GM23338 (cell line): ENCODE measurements around the gene SLC35D2. TPM values are rescaled to one million over a fixed set of nuclear protein-coding genes. Genes with fewer than 3 reads are reported as not detected.

ENCODE experiments used
- ATAC-seq: fragments of 200-7000 bp; cut with Tn5 transposase; 3 replicates; pipeline ENCODE4 v1.9.1; 2020
- DNase-seq: peaks from one replicate; pipeline ENCODE4 v3.0.0-alpha.2; 2015; ENCODE audit warnings: low spot score
- H2AFZ ChIP-seq: fragments of 200-600 bp; sonication (generic); 2 replicates; pipeline ENCODE4 v1.8.0; 2016; ENCODE audit warnings: antibody characterized with exemption, mild to moderate bottlenecking, moderate library complexity
- H3F3A ChIP-seq: fragments of 200-600 bp; sonication (generic); replicated peaks from 2 replicates; pipeline ENCODE4 v1.8.0; 2017; ENCODE audit warnings: antibody characterized with exemption, mixed run types, low read depth
- H3K27ac ChIP-seq: fragments of 200-600 bp; sonication (generic); 2 replicates; pipeline ENCODE4 v1.6.1; 2016; ENCODE audit warnings: low read depth
- H3K27me3 ChIP-seq: fragments of 200-600 bp; sonication (generic); 2 replicates; pipeline ENCODE4 v1.8.0; 2016; ENCODE audit warnings: mild to moderate bottlenecking, mixed run types, moderate library complexity; ENCODE audit not compliant: insufficient read depth
- H3K36me3 ChIP-seq: fragments of 200-600 bp; sonication (generic); 2 replicates; pipeline ENCODE4 v1.8.0; 2016; ENCODE audit warnings: mild to moderate bottlenecking; ENCODE audit not compliant: insufficient read depth
- H3K4me1 ChIP-seq: fragments of 200-600 bp; sonication (generic); 2 replicates; pipeline ENCODE4 v1.8.0; 2016; ENCODE audit warnings: mild to moderate bottlenecking, moderate library complexity; ENCODE audit not compliant: insufficient read depth
- H3K4me2 ChIP-seq: fragments of 200-600 bp; sonication (generic); 2 replicates; pipeline ENCODE4 v1.7.1; 2017; ENCODE audit warnings: mixed run types
- H3K4me3 ChIP-seq: fragments of 200-600 bp; sonication (generic); 2 replicates; pipeline ENCODE4 v1.6.1; 2016; ENCODE audit warnings: mixed run types
- H3K79me2 ChIP-seq: fragments of 200-600 bp; sonication (generic); replicated peaks from 2 replicates; pipeline ENCODE4 v1.8.0; 2017; ENCODE audit warnings: mild to moderate bottlenecking; ENCODE audit not compliant: insufficient read depth
- H3K9me2 ChIP-seq: fragments of 200-600 bp; sonication (generic); 2 replicates; pipeline ENCODE4 v1.8.0; 2017; ENCODE audit not compliant: insufficient read depth
- H4K20me1 ChIP-seq: fragments of 200-600 bp; sonication (generic); replicated peaks from 2 replicates; pipeline ENCODE4 v1.8.0; 2017; ENCODE audit warnings: mild to moderate bottlenecking; ENCODE audit not compliant: insufficient read depth
- H3K27ac Mint-ChIP-seq: 2 replicates; pipeline ENCODE4 v1.8.0; 2020; ENCODE audit warnings: inconsistent platforms, mild to moderate bottlenecking, moderate library complexity, mixed read lengths
- H3K27me3 Mint-ChIP-seq: 3 replicates; pipeline ENCODE4 v1.8.0; 2022; ENCODE audit warnings: low read depth, mild to moderate bottlenecking, moderate library complexity, mixed read lengths, inconsistent platforms; ENCODE audit not compliant: insufficient read depth, poor library complexity
- H3K36me3 Mint-ChIP-seq: 3 replicates; pipeline ENCODE4 v1.8.0; 2021; ENCODE audit warnings: low read depth, mild to moderate bottlenecking, inconsistent platforms, moderate library complexity, mixed read lengths
- H3K4me1 Mint-ChIP-seq: 3 replicates; pipeline ENCODE4 v1.8.0; 2020; ENCODE audit warnings: mild to moderate bottlenecking, inconsistent platforms, mixed read lengths
- H3K4me3 Mint-ChIP-seq: 3 replicates; pipeline ENCODE4 v1.8.0; 2021; ENCODE audit warnings: moderate library complexity, mild to moderate bottlenecking, inconsistent platforms, mixed read lengths
- H3K9me3 Mint-ChIP-seq: 3 replicates; pipeline ENCODE4 v1.8.0; 2020; ENCODE audit warnings: moderate library complexity, mild to moderate bottlenecking, inconsistent platforms, mixed read lengths
- CREB1 ChIP-seq: fragments of 250-450 bp; sonication (Bioruptor Pico); IDR thresholded peaks from 2 replicates; pipeline ENCODE4 v1.5.0; 2020; ENCODE audit warnings: low read depth, mild to moderate bottlenecking, moderate library complexity
- EZH2 ChIP-seq: fragments of 200-600 bp; sonication (generic); IDR thresholded peaks from one replicate; pipeline ENCODE4 v1.8.0; 2017; ENCODE audit warnings: antibody characterized with exemption, mild to moderate bottlenecking, low read depth; ENCODE audit not compliant: unreplicated experiment
- EZH2phosphoT487 ChIP-seq: fragments of 200-600 bp; sonication (generic); IDR thresholded peaks from one replicate; pipeline ENCODE4 v1.8.1; 2018; ENCODE audit warnings: antibody characterized with exemption; ENCODE audit not compliant: unreplicated experiment
- JUNB ChIP-seq: IDR thresholded peaks from one replicate; pipeline ENCODE4 v1.6.1; 2016; ENCODE audit warnings: antibody characterized with exemption; ENCODE audit not compliant: unreplicated experiment
- NANOG ChIP-seq: IDR thresholded peaks from 2 replicates; pipeline ENCODE4 v1.6.1; 2016; ENCODE audit warnings: antibody characterized with exemption, borderline replicate concordance
- POLR2AphosphoS5 ChIP-seq: IDR thresholded peaks from 2 replicates; pipeline ENCODE4 v1.6.1; 2016; ENCODE audit warnings: antibody characterized with exemption, low read depth
- STAT1 ChIP-seq: IDR thresholded peaks from one replicate; pipeline ENCODE4 v1.6.1; 2016; ENCODE audit warnings: antibody characterized with exemption; ENCODE audit not compliant: unreplicated experiment
- ZNF114 ChIP-seq: fragments of 250-450 bp; sonication (Bioruptor Pico); IDR thresholded peaks from 2 replicates; pipeline ENCODE4 v1.5.0; 2020; ENCODE audit warnings: mild to moderate bottlenecking, moderate library complexity
- ZNF331 ChIP-seq: fragments of 250-450 bp; sonication (Bioruptor Pico); IDR thresholded peaks from 2 replicates; pipeline ENCODE4 v1.5.0; 2020; ENCODE audit warnings: low read depth, mild to moderate bottlenecking, moderate library complexity
- polyA plus RNA-seq: library from polyadenylated mRNA; unstranded; fragments of >200 nt; fragmentation: Nextera tagmentation; extraction: Ambion mirVana; gene quantifications from 2 replicates; pipeline ENCODE4 v1.2.1, GENCODE V29; 2016
- total RNA-seq: library from RNA; depleted of rRNA; stranded (reverse); fragments of >200 nt; shearing (Covaris generic); gene quantifications from 2 replicates; pipeline ENCODE4 v1.2.3, GENCODE V29; 2014
- TF ChIP-seq, protein P1 (sequence below), 2 experiments: fragments of 200-600 bp in 1 of 2; sonication (generic) in 1 of 2; conservative IDR thresholded peaks; 2 replicates each; pipeline versions ENCODE4 v1.5.1 to v1.6.1; 2016 to 2017; ENCODE audit warnings: antibody characterized with exemption in 2 of 2, low read depth in 2 of 2, mild to moderate bottlenecking in 2 of 2, moderate library complexity in 1 of 2
- TF ChIP-seq, protein P2 (sequence below): IDR thresholded peaks from one replicate; pipeline ENCODE4 v1.6.1; 2018; ENCODE audit warnings: antibody characterized with exemption; ENCODE audit not compliant: unreplicated experiment
- TF ChIP-seq, protein P3 (sequence below): IDR thresholded peaks from 2 replicates; pipeline ENCODE4 v1.6.1; 2016; ENCODE audit warnings: antibody characterized with exemption
- TF ChIP-seq, protein P4 (sequence below): fragments of 250-450 bp; sonication (Bioruptor Pico); IDR thresholded peaks from 2 replicates; pipeline ENCODE4 v1.5.0; 2020; ENCODE audit warnings: mild to moderate bottlenecking, moderate library complexity

The SLC35D2 gene
- total and polyA plus RNA-seq, 2 experiments from 2014 or later = 8.2 to 14.4 TPM

DNA sequence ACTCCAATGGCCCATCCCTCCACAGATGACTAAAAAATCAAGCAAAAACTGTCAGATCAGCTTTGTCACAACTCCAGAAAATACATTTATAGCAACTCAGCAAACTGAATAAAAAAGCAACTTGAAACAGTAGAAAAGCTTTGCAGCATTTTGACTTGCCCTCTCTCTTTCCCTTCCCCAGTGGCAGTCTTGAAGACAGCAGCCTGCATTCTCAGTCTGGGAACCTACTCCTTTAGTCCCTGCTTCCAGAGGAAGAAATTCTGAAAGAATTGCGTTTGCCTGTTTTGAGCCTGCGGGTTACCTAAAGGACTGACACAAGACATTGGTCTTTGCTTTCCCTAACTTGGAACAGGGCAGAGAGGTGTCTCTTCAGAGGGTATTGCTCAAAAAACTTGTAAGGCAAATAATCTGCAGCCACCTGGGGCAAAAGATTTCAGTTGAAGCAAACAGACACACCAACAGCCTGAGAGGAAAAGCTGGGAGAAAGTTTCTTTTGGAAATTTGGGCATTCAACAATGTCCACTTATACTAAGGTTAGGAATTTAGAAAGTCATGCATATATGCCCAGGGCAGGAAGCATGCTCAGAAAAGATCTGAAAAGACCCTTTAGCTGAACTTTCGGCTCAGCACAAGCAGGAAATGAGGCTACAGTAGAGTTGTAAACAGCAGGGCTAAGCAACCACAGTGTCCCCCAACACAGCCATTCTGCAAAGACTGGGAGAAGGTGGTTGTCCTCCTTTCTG, 15.2 kb upstream of the SLC35D2 start:
- Histone ChIP-seq H2AFZ (no peak overlapping the region; the same call in 1 of the 2 replicates), H3K27me3 (no peaks in the 10 kb centered on the region), H3K4me3 (peak overlapping the region; percentile 25; the same call in 1 of the 2 replicates), H3K27ac (peak overlapping the region; percentile 96), H3K9me2 (no peaks in the 10 kb centered on the region), H3F3A (peaks cover 14% of the 10 kb centered on the region; the same call in 1 of the 2 replicates), H3K36me3 (no peaks in the 10 kb centered on the region; the same call in 1 of the 2 replicates), H4K20me1 (peaks cover 20% of the 10 kb centered on the region), H3K79me2 (peaks cover 62% of the 10 kb centered on the region), H3K4me1 (peaks cover 43% of the 10 kb centered on the region), H3K4me2 (peak overlapping the region; percentile 59)
- H3K27me3 Mint-ChIP-seq = peaks cover 5% of the 10 kb centered on the region
- peaks cover 18% of the 10 kb centered on the region for H3K9me3 Mint-ChIP-seq
- H3K4me1 Mint-ChIP-seq = peaks cover 34% of the 10 kb centered on the region
- H3K27ac Mint-ChIP-seq = peak overlapping the region; percentile 90
- H3K4me3 Mint-ChIP-seq = no peak overlapping the region; the same call in 2 of the 3 replicates
- ATAC-seq (peak; percentile 68), DNase-seq (peak; percentile 56)
- TF ChIP-seq, protein P1, sequence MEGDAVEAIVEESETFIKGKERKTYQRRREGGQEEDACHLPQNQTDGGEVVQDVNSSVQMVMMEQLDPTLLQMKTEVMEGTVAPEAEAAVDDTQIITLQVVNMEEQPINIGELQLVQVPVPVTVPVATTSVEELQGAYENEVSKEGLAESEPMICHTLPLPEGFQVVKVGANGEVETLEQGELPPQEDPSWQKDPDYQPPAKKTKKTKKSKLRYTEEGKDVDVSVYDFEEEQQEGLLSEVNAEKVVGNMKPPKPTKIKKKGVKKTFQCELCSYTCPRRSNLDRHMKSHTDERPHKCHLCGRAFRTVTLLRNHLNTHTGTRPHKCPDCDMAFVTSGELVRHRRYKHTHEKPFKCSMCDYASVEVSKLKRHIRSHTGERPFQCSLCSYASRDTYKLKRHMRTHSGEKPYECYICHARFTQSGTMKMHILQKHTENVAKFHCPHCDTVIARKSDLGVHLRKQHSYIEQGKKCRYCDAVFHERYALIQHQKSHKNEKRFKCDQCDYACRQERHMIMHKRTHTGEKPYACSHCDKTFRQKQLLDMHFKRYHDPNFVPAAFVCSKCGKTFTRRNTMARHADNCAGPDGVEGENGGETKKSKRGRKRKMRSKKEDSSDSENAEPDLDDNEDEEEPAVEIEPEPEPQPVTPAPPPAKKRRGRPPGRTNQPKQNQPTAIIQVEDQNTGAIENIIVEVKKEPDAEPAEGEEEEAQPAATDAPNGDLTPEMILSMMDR (conservative IDR thresholded peaks at IDR 0.05; ENCODE audit: low read depth in 2 of 2) = no peak
- TF ChIP-seq EZH2phosphoT487 (no peak), CREB1 (CRISPR knock-in tag) (no peak), ZNF114 (CRISPR knock-in tag) (no peak), POLR2AphosphoS5 (no peak), JUNB (no peak), STAT1 (no peak), EZH2 (no peak), NANOG (no peak), ZNF331 (CRISPR knock-in tag) (no peak)
- TF ChIP-seq, protein P2, sequence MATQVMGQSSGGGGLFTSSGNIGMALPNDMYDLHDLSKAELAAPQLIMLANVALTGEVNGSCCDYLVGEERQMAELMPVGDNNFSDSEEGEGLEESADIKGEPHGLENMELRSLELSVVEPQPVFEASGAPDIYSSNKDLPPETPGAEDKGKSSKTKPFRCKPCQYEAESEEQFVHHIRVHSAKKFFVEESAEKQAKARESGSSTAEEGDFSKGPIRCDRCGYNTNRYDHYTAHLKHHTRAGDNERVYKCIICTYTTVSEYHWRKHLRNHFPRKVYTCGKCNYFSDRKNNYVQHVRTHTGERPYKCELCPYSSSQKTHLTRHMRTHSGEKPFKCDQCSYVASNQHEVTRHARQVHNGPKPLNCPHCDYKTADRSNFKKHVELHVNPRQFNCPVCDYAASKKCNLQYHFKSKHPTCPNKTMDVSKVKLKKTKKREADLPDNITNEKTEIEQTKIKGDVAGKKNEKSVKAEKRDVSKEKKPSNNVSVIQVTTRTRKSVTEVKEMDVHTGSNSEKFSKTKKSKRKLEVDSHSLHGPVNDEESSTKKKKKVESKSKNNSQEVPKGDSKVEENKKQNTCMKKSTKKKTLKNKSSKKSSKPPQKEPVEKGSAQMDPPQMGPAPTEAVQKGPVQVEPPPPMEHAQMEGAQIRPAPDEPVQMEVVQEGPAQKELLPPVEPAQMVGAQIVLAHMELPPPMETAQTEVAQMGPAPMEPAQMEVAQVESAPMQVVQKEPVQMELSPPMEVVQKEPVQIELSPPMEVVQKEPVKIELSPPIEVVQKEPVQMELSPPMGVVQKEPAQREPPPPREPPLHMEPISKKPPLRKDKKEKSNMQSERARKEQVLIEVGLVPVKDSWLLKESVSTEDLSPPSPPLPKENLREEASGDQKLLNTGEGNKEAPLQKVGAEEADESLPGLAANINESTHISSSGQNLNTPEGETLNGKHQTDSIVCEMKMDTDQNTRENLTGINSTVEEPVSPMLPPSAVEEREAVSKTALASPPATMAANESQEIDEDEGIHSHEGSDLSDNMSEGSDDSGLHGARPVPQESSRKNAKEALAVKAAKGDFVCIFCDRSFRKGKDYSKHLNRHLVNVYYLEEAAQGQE = no peak
- TF ChIP-seq, protein P3, sequence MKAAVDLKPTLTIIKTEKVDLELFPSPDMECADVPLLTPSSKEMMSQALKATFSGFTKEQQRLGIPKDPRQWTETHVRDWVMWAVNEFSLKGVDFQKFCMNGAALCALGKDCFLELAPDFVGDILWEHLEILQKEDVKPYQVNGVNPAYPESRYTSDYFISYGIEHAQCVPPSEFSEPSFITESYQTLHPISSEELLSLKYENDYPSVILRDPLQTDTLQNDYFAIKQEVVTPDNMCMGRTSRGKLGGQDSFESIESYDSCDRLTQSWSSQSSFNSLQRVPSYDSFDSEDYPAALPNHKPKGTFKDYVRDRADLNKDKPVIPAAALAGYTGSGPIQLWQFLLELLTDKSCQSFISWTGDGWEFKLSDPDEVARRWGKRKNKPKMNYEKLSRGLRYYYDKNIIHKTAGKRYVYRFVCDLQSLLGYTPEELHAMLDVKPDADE = no peak
- TF ChIP-seq, protein P4, sequence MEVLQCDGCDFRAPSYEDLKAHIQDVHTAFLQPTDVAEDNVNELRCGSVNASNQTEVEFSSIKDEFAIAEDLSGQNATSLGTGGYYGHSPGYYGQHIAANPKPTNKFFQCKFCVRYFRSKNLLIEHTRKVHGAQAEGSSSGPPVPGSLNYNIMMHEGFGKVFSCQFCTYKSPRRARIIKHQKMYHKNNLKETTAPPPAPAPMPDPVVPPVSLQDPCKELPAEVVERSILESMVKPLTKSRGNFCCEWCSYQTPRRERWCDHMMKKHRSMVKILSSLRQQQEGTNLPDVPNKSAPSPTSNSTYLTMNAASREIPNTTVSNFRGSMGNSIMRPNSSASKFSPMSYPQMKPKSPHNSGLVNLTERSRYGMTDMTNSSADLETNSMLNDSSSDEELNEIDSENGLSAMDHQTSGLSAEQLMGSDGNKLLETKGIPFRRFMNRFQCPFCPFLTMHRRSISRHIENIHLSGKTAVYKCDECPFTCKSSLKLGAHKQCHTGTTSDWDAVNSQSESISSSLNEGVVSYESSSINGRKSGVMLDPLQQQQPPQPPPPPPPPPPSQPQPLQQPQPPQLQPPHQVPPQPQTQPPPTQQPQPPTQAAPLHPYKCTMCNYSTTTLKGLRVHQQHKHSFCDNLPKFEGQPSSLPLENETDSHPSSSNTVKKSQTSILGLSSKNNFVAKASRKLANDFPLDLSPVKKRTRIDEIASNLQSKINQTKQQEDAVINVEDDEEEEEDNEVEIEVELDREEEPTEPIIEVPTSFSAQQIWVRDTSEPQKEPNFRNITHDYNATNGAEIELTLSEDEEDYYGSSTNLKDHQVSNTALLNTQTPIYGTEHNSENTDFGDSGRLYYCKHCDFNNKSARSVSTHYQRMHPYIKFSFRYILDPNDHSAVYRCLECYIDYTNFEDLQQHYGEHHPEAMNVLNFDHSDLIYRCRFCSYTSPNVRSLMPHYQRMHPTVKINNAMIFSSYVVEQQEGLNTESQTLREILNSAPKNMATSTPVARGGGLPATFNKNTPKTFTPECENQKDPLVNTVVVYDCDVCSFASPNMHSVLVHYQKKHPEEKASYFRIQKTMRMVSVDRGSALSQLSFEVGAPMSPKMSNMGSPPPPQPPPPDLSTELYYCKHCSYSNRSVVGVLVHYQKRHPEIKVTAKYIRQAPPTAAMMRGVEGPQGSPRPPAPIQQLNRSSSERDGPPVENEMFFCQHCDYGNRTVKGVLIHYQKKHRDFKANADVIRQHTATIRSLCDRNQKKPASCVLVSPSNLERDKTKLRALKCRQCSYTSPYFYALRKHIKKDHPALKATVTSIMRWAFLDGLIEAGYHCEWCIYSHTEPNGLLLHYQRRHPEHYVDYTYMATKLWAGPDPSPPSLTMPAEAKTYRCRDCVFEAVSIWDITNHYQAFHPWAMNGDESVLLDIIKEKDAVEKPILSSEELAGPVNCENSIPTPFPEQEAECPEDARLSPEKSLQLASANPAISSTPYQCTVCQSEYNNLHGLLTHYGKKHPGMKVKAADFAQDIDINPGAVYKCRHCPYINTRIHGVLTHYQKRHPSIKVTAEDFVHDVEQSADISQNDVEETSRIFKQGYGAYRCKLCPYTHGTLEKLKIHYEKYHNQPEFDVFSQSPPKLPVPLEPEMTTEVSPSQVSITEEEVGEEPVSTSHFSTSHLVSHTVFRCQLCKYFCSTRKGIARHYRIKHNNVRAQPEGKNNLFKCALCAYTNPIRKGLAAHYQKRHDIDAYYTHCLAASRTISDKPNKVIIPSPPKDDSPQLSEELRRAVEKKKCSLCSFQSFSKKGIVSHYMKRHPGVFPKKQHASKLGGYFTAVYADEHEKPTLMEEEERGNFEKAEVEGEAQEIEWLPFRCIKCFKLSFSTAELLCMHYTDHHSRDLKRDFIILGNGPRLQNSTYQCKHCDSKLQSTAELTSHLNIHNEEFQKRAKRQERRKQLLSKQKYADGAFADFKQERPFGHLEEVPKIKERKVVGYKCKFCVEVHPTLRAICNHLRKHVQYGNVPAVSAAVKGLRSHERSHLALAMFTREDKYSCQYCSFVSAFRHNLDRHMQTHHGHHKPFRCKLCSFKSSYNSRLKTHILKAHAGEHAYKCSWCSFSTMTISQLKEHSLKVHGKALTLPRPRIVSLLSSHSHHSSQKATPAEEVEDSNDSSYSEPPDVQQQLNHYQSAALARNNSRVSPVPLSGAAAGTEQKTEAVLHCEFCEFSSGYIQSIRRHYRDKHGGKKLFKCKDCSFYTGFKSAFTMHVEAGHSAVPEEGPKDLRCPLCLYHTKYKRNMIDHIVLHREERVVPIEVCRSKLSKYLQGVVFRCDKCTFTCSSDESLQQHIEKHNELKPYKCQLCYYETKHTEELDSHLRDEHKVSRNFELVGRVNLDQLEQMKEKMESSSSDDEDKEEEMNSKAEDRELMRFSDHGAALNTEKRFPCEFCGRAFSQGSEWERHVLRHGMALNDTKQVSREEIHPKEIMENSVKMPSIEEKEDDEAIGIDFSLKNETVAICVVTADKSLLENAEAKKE (CRISPR knock-in tag) = no peak
- H3K36me3 Mint-ChIP-seq = peaks cover 30% of the 10 kb centered on the region
